IMR-90 (cell line): ENCODE measurements around the gene GPR75. TPM values are rescaled to one million over a fixed set of nuclear protein-coding genes. Genes with fewer than 3 reads are reported as not detected.

Experiments
- ATAC-seq: fragments of 200-7000 bp; cut with Tn5 transposase; 2 replicates; pipeline ENCODE4 v1.9.1; 2020; ENCODE audit warnings: low read depth, mild to moderate bottlenecking, moderate library complexity
- BruUV-seq: library from RNA; stranded (reverse); fragments of 400-500 nt; replicated peaks from 2 replicates; lab custom pipeline; 2021; lab: Mats Ljungman, UMichigan
- CTCF ChIA-PET: fragments of 300-600 bp; formaldehyde crosslinking; extraction: SDS; loops from one replicate; lab custom pipeline; 2021; ENCODE audit warnings: antibody characterized with exemption; lab: Yijun Ruan, JAX
- POLR2A ChIA-PET: fragments of 300-600 bp; sonication (Branson Sonifier 250); formaldehyde crosslinking; loops from one replicate; lab custom pipeline; 2022; ENCODE audit warnings: antibody characterized with exemption; ENCODE audit not compliant: unreplicated experiment; lab: Charles Lee
- DNase-seq: peaks from one replicate; pipeline ENCODE4 v3.0.0; 2013
- H2AFZ ChIP-seq: replicated peaks from 2 replicates; pipeline ENCODE3; 2013; ENCODE audit warnings: low read length, mild to moderate bottlenecking; ENCODE audit not compliant: poor library complexity
- H2AK5ac ChIP-seq: 2 replicates; pipeline ENCODE4 v1.6.1; 2013; ENCODE audit warnings: low read depth, low read length, inconsistent platforms
- H2AK9ac ChIP-seq: replicated peaks from 2 replicates; pipeline ENCODE3; 2013; ENCODE audit warnings: mild to moderate bottlenecking, low read depth, low read length, moderate library complexity; ENCODE audit not compliant: poor library complexity
- H2BK120ac ChIP-seq: 2 replicates; pipeline ENCODE4 v1.6.1; 2013; ENCODE audit warnings: low read depth, low read length, inconsistent platforms
- H2BK15ac ChIP-seq: 3 replicates; pipeline ENCODE4 v1.6.1; 2013; ENCODE audit warnings: low read depth, low read length, inconsistent platforms
- H2BK20ac ChIP-seq: 2 replicates; pipeline ENCODE4 v1.6.1; 2013; ENCODE audit warnings: low read depth, mild to moderate bottlenecking, inconsistent platforms, low read length, moderate library complexity
- H2BK5ac ChIP-seq: 2 replicates; pipeline ENCODE4 v1.6.1; 2013; ENCODE audit warnings: mild to moderate bottlenecking, low read depth, low read length, inconsistent platforms; ENCODE audit not compliant: poor library complexity, severe bottlenecking
- H3K14ac ChIP-seq: replicated peaks from 2 replicates; pipeline ENCODE4 v1.6.1; 2013; ENCODE audit warnings: low read depth, low read length, inconsistent platforms
- H3K18ac ChIP-seq: 2 replicates; pipeline ENCODE4 v1.6.1; 2013; ENCODE audit warnings: low read depth, low read length, control low read depth
- H3K23ac ChIP-seq: 2 replicates; pipeline ENCODE4 v1.6.1; 2013; ENCODE audit warnings: low read depth, low read length, inconsistent platforms
- H3K27ac ChIP-seq: 2 replicates; pipeline ENCODE4 v1.5.1; 2013; ENCODE audit warnings: mild to moderate bottlenecking, control low read depth, low read length; ENCODE audit not compliant: insufficient read depth
- H3K27me3 ChIP-seq: 2 replicates; pipeline ENCODE4 v1.6.1; 2013; ENCODE audit warnings: low read length; ENCODE audit not compliant: control insufficient read depth, insufficient read depth
- H3K36me3 ChIP-seq: 2 replicates; pipeline ENCODE4 v1.6.1; 2013; ENCODE audit warnings: low read length, mixed read lengths; ENCODE audit not compliant: control insufficient read depth, insufficient read depth
- H3K4ac ChIP-seq: 2 replicates; pipeline ENCODE4 v1.6.1; 2013; ENCODE audit warnings: low read depth, low read length, inconsistent platforms
- H3K4me1 ChIP-seq: 2 replicates; pipeline ENCODE4 v1.6.1; 2013; ENCODE audit warnings: low read length, mixed read lengths; ENCODE audit not compliant: control insufficient read depth, insufficient read depth
- H3K4me2 ChIP-seq: 2 replicates; pipeline ENCODE4 v1.6.1; 2013; ENCODE audit warnings: low read depth, mild to moderate bottlenecking, control low read depth, low read length, moderate library complexity
- H3K4me3 ChIP-seq: 2 replicates; pipeline ENCODE4 v1.5.1; 2013; ENCODE audit warnings: low read depth, mild to moderate bottlenecking, control low read depth, low read length, moderate library complexity; ENCODE audit not compliant: insufficient read depth
- H3K56ac ChIP-seq: 2 replicates; pipeline ENCODE4 v1.6.1; 2013; ENCODE audit warnings: low read length, inconsistent platforms; ENCODE audit not compliant: insufficient read depth; ENCODE audit errors: extremely low read depth
- H3K79me1 ChIP-seq, 2 experiments: 2 replicates each; pipeline ENCODE4 v1.6.1; 2013; ENCODE audit warnings: low read length in 2 of 2, inconsistent platforms in 1 of 2, low read depth in 1 of 2
- H3K9ac ChIP-seq: 2 replicates; pipeline ENCODE4 v1.6.1; 2013; ENCODE audit warnings: low read depth, low read length, control low read depth
- H3K9me1 ChIP-seq: 2 replicates; pipeline ENCODE4 v1.6.1; 2013; ENCODE audit warnings: low read length, inconsistent platforms; ENCODE audit not compliant: insufficient read depth
- H3K9me3 ChIP-seq: 2 replicates; pipeline ENCODE4 v1.6.1; 2013; ENCODE audit warnings: low read length; ENCODE audit not compliant: control insufficient read depth, insufficient read depth
- H4K20me1 ChIP-seq: 2 replicates; pipeline ENCODE4 v1.6.1; 2013; ENCODE audit warnings: low read length, inconsistent platforms; ENCODE audit not compliant: insufficient read depth
- H4K5ac ChIP-seq: 2 replicates; pipeline ENCODE4 v1.6.1; 2013; ENCODE audit warnings: mild to moderate bottlenecking, low read depth, low read length, control low read depth
- H4K8ac ChIP-seq, 2 experiments: 2 replicates each; pipeline ENCODE4 v1.6.1; 2013; ENCODE audit warnings: low read depth in 2 of 2, low read length in 2 of 2, control low read depth in 1 of 2, inconsistent platforms in 1 of 2
- H4K91ac ChIP-seq: 2 replicates; pipeline ENCODE4 v1.6.1; 2013; ENCODE audit warnings: low read depth, low read length, inconsistent platforms; ENCODE audit not compliant: insufficient read depth
- ELK1 ChIP-seq: fragments of 150-350 bp; IDR thresholded peaks from 2 replicates; pipeline ENCODE4 v1.6.1; 2016; ENCODE audit warnings: low read depth, mild to moderate bottlenecking, low read length, moderate library complexity, borderline replicate concordance
- FOS ChIP-seq: fragments of 150-350 bp; IDR thresholded peaks from 2 replicates; pipeline ENCODE4 v1.6.1; 2016; ENCODE audit warnings: low read depth, low read length
- WGBS, 2 experiments: methylation state at CpG; one replicate each; pipeline versions ENCODE4 v1.1.5 to v1.1.7; 2013; ENCODE audit warnings: missing lambda C conversion rate in 2 of 2; ENCODE audit not compliant: insufficient read length in 1 of 2; ENCODE audit errors: extremely low coverage in 2 of 2; 5-methylcytosine and 5-hydroxymethylcytosine counted together
- dilution Hi-C: fragments of 300-500 bp; cut with HindIII; formaldehyde crosslinking; loops from one replicate; pipeline ENCODE4 v1.14.3; 2018; ENCODE audit warnings: low sequenced_read_pairs; ENCODE audit not compliant: unreplicated experiment
- in situ Hi-C: fragments of 300-500 bp; cut with MboI; formaldehyde crosslinking; loops from 3 replicates; pipeline ENCODE4 v1.14.3; 2019; ENCODE audit warnings: low sequenced_read_pairs, inconsistent platforms, mixed read lengths
- intact Hi-C: fragments of 100-400 bp; cut with micrococcal nuclease; formaldehyde crosslinking; loops from 2 replicates; pipeline ENCODE4 v1.10.0; 2022
- polyA plus RNA-seq, 3 experiments: library from polyadenylated mRNA; depleted of rRNA; stranded (reverse); fragments of >200 nt; gene quantifications; 2 replicates each; pipeline ENCODE4 v1.2.3, GENCODE V29; 2012; ENCODE audit warnings: low replicate concordance in 1 of 3
- total RNA-seq: library from RNA; depleted of rRNA; stranded (reverse); fragments of >200 nt; gene quantifications from 2 replicates; pipeline ENCODE4 v1.2.3, GENCODE V29; 2012

GPR75 gene
- total and polyA plus RNA-seq, 2 of the 4 experiments (the other 2 are of a cell fraction), result 1.4 to 2.1 TPM

- intact Hi-C loops (no loop called here), dilution Hi-C loops (no loop called here), in situ Hi-C loops (no loop called here)
- peak overlapping the region; percentile 62 for H2BK5ac ChIP-seq
- H2BK15ac ChIP-seq, result no peak overlapping the region
- BruUV-seq, result no TSS peak
- no peak overlapping the region for H3K56ac ChIP-seq
- peaks cover 2% of the 10 kb centered on the region; the same call in 1 of the 2 replicates for H3K4me1 ChIP-seq
- no peak overlapping the region for H4K91ac ChIP-seq
- H2BK20ac ChIP-seq, result no peak overlapping the region
- no peak overlapping the region for H2AK5ac ChIP-seq
- H3K4me3 ChIP-seq, result no peak overlapping the region
- H2AFZ ChIP-seq, result no peak overlapping the region
- no peak overlapping the region for H3K9ac ChIP-seq
- no peak overlapping the region for H3K23ac ChIP-seq
- H3K9me1 ChIP-seq, result no peaks in the 10 kb centered on the region
- peaks cover 19 to 21% of the 10 kb centered on the region in 2 experiments for H3K79me1 ChIP-seq
- no peak overlapping the region for H3K4me2 ChIP-seq
- no peak overlapping the region for H3K14ac ChIP-seq
- no peak overlapping the region for H3K18ac ChIP-seq
- H3K9me3 ChIP-seq, result no peaks in the 10 kb centered on the region
- H3K27me3 ChIP-seq, result no peaks in the 10 kb centered on the region
- no peak overlapping the region for H2BK120ac ChIP-seq
- H3K4ac ChIP-seq, result no peak overlapping the region
- no peaks in the 10 kb centered on the region for H4K20me1 ChIP-seq
- H2AK9ac ChIP-seq, result no peak overlapping the region
- peaks cover 24% of the 10 kb centered on the region for H3K36me3 ChIP-seq
- peak; percentile 79 for DNase-seq
- CTCF ChIA-PET, result no interaction called here
- POLR2A ChIA-PET, result no interaction called here
- ATAC-seq, result peak; percentile 58
- WGBS, 2 experiments, result no CpG with 5 or more reads among the region's 3 CpGs
- TF ChIP-seq ELK1, result no peak
- peak; percentile 55; the same call in 1 of the 2 replicates for TF ChIP-seq FOS
- no peak overlapping the region for H3K27ac ChIP-seq
- no peak overlapping the region for H4K8ac ChIP-seq
- no peak overlapping the region for H4K5ac ChIP-seq
Observed at GRCh38 chr2:53880756-53881155, 21.0 kb upstream of the GPR75 start.
